Subcutaneous abdominal adipose tissue (tissue), 5 donors: ENCODE results near the gene AHCYL1.

Experiments
- H3K27ac ChIP-seq: one replicate; pipeline ENCODE4 v1.7.0; 2013; ENCODE audit warnings: low read depth, mild to moderate bottlenecking, inconsistent platforms, low read length, moderate library complexity
- H3K27me3 ChIP-seq, 5 donors: one replicate each; pipeline ENCODE4 v1.7.0; 2013; ENCODE audit warnings: low read length in 5 of 5, inconsistent platforms in 1 of 5; ENCODE audit not compliant: control insufficient read depth in 5 of 5, insufficient read depth in 4 of 5
- H3K36me3 ChIP-seq, 5 donors: one replicate each; pipeline ENCODE4 v1.7.0; 2013; ENCODE audit warnings: low read length in 5 of 5; ENCODE audit not compliant: control insufficient read depth in 5 of 5, insufficient read depth in 5 of 5
- H3K4me1 ChIP-seq, 5 donors: one replicate each; pipeline ENCODE4 v1.7.0; 2013; ENCODE audit warnings: low read length in 5 of 5, mild to moderate bottlenecking in 3 of 5, moderate library complexity in 1 of 5; ENCODE audit not compliant: control insufficient read depth in 5 of 5, insufficient read depth in 5 of 5
- H3K4me3 ChIP-seq, 5 donors: one replicate each; pipeline ENCODE4 v1.7.0; 2013; ENCODE audit warnings: low read length in 5 of 5, low read depth in 1 of 5
- H3K9ac ChIP-seq, 5 donors: one replicate each; pipeline ENCODE4 v1.7.0; 2013; ENCODE audit warnings: low read length in 5 of 5, mild to moderate bottlenecking in 4 of 5, moderate library complexity in 3 of 5
- H3K9me3 ChIP-seq, 5 donors: one replicate each; pipeline ENCODE4 v1.7.0; 2013; ENCODE audit warnings: low read length in 5 of 5; ENCODE audit not compliant: control insufficient read depth in 5 of 5
- donor health status: healthy.
- donor health status: healthy.
- donor health status: healthy.
- donor health status: healthy.
- donor health status: healthy.

AHCYL1 gene

DNA sequence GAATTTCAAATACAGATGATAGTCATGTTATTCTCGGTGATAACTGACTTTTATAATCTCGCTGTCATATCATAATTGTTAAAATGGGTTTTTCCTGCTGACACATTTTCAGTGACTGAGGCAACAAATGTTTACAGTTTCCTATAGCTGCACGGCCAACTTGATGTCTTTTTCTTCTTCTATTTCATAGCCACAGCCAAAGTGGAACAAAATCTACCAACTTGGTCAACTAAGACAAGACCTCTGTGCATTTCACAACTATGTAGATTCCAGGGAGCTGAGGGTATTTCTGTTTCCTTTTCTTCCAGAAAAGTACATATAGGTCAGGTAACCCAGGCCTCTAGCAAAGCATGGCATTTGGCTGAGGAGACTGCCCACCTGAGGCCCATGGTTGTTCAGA, 10.4 kb upstream of the AHCYL1 start:
- Histone ChIP-seq H3K9ac (no peak overlapping the region), H3K4me3 (no peak overlapping the region), H3K9me3 (no peaks in the 10 kb centered on the region), H3K27ac (no peak overlapping the region), H3K4me1 (peaks cover 7 to 38% (median 34%) of the 10 kb centered on the region in 5 donors), H3K36me3 (no peaks in the 10 kb centered on the region), H3K27me3 (no peaks in the 10 kb centered on the region)

DNA sequence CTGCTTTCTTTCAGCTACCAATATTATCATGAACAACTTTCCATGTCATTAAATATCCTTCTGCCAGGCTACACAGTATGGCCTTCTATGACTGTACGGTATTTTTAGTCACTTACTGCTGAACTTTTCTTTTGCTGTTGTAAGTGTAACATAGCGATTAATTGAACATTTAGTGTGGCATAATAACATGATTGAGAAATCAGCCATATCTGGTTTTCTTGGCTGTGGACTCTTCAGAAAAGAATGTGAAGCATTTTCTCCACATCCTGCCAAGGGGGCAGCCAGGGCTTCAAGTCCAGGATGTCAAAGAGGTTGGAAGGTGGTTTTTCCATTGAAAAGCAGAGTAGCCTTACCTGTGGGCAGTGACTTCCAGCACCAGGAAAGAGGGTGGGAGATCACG, 8.8 kb upstream of the AHCYL1 start:
- H3K36me3 ChIP-seq, result no peaks in the 10 kb centered on the region
- no peak overlapping the region for H3K4me3 ChIP-seq
- H3K27me3 ChIP-seq, result no peaks in the 10 kb centered on the region
- no peak overlapping the region for H3K27ac ChIP-seq
- no peaks in the 10 kb centered on the region for H3K9me3 ChIP-seq
- H3K4me1 ChIP-seq, result peaks cover 12 to 52% (median 48%) of the 10 kb centered on the region in 5 donors
- no peak overlapping the region for H3K9ac ChIP-seq

DNA sequence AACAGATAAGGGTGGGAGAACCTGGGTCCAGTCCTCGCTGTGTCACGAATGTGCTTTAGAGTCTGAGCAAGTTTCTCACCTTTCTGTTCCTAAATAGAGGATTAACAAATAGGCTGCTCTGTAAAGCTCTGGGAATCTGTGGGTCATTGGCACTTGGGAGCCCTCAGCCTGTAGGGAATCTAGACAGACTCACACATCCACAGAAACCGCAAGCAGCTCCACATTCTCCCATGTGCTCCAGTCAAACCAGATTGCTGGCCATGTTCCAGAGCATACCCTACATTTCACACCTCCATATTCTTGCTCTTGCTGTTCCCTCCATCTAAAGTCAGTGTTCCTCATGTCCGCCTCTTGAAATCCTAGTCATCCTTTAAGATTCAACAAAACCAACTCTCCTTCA, 7.8 kb upstream of the AHCYL1 start:
- H3K9me3 ChIP-seq, result no peaks in the 10 kb centered on the region
- no peak overlapping the region for H3K9ac ChIP-seq
- no peaks in the 10 kb centered on the region for H3K36me3 ChIP-seq
- H3K27me3 ChIP-seq, result no peaks in the 10 kb centered on the region
- no peak overlapping the region for H3K27ac ChIP-seq
- peaks cover 12 to 61% (median 52%) of the 10 kb centered on the region in 5 donors for H3K4me1 ChIP-seq
- H3K4me3 ChIP-seq, result peak overlapping the region in 1 of 5 donors; percentile 0

DNA sequence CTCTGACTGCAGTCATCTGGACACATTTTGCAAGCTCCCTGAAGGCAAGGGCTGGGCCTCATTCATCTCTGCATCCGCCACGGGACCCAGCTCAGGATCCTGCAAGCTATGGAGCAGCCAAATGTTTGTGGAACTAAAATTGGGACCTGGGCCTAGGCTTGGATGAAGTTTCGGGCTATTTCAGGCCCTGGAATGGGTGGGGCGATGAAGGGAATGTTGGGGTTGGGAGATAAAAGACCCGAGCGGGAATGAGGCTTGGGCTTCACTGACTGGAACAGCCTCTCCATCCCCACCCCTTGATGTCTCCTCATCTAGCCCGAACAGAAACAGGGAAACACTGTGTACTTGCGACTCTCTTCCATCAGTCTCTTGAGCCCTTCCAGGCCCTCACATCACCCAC, 7.3 kb upstream of the AHCYL1 start:
- Histone ChIP-seq H3K4me3 (peak overlapping the region in 4 of 5 donors; percentile 0 to 32 (median 10)), H3K9ac (no peak overlapping the region), H3K9me3 (no peaks in the 10 kb centered on the region), H3K36me3 (no peaks in the 10 kb centered on the region), H3K4me1 (peaks cover 12 to 65% (median 53%) of the 10 kb centered on the region in 5 donors), H3K27ac (no peak overlapping the region), H3K27me3 (no peaks in the 10 kb centered on the region)

DNA sequence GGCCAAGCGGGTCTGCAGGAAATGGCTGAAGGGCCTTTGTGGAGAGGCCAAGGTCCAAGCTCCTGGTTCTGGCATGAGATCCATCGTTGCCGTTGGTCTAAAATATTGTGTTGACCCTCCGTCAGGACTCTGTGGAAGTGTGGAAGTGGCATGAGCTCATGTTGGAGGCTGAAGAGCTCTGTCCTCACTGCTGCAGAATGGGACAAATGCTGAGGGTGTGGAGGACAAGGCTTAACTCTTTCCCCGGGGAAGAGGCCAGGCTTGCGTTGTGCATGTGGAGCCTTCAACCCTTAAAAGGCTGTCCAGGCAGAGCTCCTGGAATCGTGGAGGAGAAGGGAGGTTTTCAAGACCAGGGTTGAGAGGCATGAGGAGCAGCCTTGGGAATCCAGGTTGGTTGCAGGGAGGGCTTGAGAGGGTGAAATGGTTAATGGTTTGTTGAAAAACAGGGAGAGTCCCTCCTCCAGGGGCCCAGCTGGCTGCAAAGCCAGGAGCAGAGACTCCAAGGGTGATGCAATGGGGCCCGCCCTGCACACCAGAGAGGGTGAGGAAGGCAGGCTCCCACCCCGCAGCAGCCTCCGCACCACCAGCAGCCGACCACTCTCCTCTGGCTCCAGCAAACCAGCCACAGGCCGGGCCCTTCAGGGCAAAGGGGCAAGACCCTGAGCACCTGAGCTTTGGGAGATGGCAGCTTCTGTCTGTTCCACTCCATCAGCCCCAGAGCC, 6.7 kb upstream of the AHCYL1 start:
- peaks cover 16 to 70% (median 58%) of the 10 kb centered on the region in 5 donors for H3K4me1 ChIP-seq
- H3K27ac ChIP-seq, result peak overlapping the region; percentile 56
- H3K27me3 ChIP-seq, result no peaks in the 10 kb centered on the region
- H3K9ac ChIP-seq, result peak overlapping the region in 1 of 5 donors; percentile 2
- H3K9me3 ChIP-seq, result no peaks in the 10 kb centered on the region
- no peaks in the 10 kb centered on the region for H3K36me3 ChIP-seq
- H3K4me3 ChIP-seq, result peak overlapping the region in 3 of 5 donors; percentile 9 to 32 (median 14)

DNA sequence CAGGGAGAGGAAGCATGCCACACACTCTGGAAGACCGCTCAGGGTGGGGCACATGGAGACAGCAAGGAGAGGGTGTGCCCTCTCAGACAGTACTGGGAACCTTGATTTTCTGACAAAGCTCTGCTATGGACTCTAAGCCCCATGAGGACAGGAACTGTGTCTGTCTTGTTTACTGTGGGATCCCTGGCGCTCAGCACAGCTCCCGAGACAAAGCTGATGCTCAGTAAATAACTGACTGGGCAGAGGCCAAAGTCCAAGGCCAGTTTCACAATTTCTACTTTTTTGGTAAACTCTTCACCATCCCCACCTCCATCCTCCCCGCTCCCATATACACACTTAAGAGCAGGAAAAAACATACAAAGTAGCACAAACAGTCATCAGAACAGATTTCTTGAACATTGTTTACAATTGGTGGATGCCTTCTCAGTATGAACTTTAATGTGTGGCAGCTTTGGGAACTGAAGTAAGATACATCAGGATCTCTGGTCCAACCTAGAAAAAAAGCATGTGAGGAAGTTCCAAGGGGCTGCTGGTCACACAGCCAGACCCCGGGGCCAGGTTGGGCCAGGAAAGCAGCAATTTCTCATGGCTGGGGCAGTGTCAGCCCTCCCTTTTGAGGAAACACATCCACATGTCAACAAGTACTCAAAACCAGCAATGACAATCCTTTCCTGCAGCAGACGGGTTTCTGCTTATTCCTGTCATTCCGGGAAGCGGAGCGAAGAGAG, 5.6 kb upstream of the AHCYL1 start:
- H3K4me3 ChIP-seq, result peak overlapping the region in 1 of 5 donors; percentile 6
- peak overlapping the region; percentile 56 for H3K27ac ChIP-seq
- no peaks in the 10 kb centered on the region for H3K27me3 ChIP-seq
- peaks cover 22 to 82% (median 69%) of the 10 kb centered on the region in 5 donors for H3K4me1 ChIP-seq
- no peaks in the 10 kb centered on the region for H3K9me3 ChIP-seq
- peak overlapping the region in 2 of 5 donors; percentile 2 to 5 for H3K9ac ChIP-seq
- no peaks in the 10 kb centered on the region for H3K36me3 ChIP-seq

DNA sequence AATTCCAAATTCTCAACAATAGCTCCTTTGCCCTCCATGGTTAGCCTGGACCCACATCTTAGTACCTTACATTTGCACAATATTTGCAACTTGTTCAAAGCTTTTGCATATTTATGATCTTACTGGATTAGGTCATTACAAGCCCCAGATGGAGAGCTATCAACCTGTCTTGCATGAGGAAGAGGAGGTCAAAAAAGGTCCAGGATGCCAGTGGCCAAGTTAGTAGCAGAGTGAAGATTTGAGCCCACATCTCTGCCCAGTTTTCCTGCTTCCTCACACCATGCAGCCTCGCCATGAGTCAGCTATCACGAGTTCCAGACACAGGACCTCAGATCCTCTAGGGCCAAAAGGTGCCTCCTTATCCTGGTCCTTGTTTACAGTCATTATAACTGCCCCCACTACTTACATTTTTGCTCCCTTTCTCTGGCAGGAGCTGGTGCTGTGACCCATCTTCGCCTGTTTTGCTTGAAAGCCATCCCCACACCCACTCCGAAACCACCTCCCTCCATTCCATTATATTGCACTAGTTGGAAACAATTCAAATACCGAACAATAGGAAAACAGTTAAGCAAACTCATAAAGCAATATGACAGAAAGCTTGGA, 5.0 kb upstream of the AHCYL1 start:
- Histone ChIP-seq H3K4me3 (peak overlapping the region in 3 of 5 donors; percentile 3 to 31 (median 12)), H3K27me3 (no peaks in the 10 kb centered on the region), H3K36me3 (no peaks in the 10 kb centered on the region), H3K9me3 (no peaks in the 10 kb centered on the region), H3K9ac (no peak overlapping the region), H3K4me1 (peaks cover 27 to 87% (median 74%) of the 10 kb centered on the region in 5 donors), H3K27ac (peak overlapping the region; percentile 56)

DNA sequence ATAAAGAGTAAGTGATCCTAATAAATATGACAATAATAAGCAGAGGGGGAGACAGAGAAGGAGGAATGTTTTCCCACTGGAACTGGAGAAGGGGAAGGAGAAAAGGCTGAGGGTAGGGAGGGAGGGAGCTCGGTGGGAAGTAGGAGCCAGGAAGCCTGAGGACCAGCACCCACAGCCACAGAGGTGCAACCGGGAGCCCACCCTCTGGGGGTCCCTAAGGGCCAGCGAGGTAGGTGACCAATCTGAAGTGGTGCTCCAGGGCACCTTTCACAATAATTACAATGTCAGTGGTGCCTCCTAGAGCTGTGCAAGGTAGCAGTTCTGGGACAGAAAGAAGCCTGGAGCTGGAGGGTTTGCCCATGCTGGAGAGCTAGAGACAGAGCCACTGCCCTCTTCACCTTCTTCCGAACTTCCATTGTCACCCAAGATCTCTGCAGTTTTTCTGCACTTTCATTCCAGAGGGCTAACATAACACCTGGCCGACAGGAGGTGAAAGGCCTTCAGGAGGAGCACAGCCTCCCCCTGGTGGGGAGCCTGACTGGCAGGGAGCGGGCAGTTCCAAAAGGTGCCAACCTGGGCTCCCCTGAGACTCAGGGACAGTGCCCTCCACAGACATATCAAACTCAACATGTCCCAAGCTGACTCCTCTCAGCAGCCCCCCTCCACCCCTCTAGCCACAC, 4.1 kb upstream of the AHCYL1 start:
- no peaks in the 10 kb centered on the region for H3K27me3 ChIP-seq
- no peaks in the 10 kb centered on the region for H3K36me3 ChIP-seq
- H3K9me3 ChIP-seq, result no peaks in the 10 kb centered on the region
- peak overlapping the region in 1 of 5 donors; percentile 3 for H3K9ac ChIP-seq
- no peak overlapping the region for H3K4me3 ChIP-seq
- peaks cover 28 to 89% (median 73%) of the 10 kb centered on the region in 5 donors for H3K4me1 ChIP-seq
- H3K27ac ChIP-seq, result peak overlapping the region; percentile 56

DNA sequence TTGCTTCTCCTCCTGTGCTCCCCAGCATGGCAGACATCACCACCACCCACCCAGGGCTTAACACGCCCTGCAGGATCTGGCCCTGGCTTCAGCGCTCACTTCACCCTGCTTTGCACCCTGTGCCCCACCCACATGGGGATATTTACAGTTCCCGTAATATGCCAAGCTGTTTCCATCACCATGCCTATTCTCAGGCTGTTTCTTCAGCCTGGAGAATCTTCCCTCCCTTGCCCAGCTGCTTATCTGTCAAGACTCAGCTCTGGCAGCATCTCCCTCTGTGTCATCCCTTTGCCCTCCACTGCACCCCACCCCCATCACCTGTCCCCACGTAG, 3.6 kb upstream of the AHCYL1 start:
- Histone ChIP-seq H3K4me3 (no peak overlapping the region), H3K4me1 (peaks cover 33 to 89% (median 76%) of the 10 kb centered on the region in 5 donors), H3K9me3 (no peaks in the 10 kb centered on the region), H3K27me3 (no peaks in the 10 kb centered on the region), H3K27ac (peak overlapping the region; percentile 56), H3K9ac (no peak overlapping the region), H3K36me3 (no peaks in the 10 kb centered on the region)
